NCI-H524 (cell line): ENCODE data around the gene TEC.
"Not testable (repeated sequence)": the region's sequence is repeated elsewhere in the genome, so short reads cannot be mapped to it uniquely, and the experiment has no call there.

Experiments used
- DNase-seq, 2 experiments: peaks; one replicate each; lab custom pipeline; 2025; lab: John Stamatoyannopoulos, UW

TEC gene

DNA sequence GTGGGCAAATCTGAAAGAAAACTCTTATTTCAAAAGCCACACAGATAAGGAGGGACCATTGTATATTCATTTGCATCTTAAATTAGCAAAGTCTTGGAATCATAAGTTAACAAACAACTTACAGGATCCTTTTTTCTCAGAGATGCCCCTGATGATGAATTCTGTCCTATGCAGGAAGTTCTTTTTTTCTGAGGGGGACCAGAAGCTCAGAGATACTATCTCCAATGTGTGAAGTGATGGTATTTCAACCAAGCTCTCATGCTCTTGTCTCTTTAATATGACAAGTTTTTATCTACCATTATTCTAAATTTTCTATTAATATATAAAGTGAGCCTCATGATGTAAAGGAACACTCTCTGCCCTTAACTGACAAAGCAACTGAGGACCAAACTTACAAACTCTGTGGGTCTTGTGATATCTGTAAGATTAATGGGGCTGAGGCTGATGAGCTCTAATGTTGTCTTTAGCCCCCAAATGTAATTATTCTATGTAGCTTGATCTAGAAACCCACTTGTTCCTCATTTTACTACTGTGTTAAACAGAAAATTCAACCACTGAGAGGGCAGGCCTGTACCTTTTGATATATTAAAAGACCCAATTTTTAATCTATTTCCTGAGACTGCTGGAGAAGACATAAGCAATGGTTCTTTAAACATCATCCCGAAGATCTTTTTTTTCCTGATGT lies 27.0 kb downstream of the TEC start:
- no peak for DNase-seq

DNA sequence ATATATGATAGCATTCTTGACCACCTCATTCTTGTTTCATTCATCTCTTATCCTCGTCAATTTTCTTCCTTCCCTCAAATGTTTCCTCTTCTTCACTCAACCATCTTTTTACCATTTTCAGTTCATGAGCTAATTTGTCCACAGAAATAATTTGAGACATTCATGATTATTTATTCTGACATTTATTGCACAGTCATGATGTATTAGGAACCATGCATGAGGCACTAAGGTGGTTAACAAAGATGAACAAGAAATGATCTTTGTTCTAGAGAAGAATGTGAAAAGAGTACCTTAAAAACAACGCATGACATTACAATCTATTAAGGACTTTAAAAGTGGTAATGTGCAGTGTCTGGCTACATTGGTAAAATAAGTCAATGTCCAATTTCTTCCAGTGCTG lies 27.9 kb downstream of the TEC start:
- no peak for DNase-seq

DNA sequence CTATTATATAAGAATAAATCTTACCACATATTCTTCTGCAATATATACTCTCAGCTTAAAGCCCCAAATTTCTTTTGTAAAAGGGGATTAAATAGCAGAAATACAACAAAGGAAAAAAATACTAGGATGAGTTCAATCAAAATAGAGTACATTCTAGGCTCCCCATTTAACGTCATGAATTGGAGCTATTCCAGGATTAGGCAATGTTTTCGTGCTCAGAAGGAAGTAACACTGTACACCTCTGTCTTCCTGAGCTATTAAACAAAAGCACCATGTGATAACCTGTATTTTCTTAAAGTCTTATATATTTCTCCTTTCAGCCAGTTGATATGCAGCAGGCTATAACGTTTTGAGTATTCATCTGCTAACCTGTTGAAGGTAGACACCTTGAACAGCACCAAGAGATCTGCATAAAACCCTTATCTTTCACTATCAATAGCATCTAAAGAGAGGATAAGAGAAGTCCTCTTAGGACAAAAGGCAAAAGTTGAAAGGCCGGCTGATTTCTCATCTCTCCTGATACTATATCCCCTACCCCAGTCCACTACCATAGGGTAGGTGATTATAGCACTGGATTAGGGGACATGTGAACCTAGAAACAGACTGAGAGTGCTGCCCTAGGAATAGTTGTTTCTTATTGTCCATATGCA lies 31.5 kb downstream of the TEC start:
- no peak for DNase-seq

DNA sequence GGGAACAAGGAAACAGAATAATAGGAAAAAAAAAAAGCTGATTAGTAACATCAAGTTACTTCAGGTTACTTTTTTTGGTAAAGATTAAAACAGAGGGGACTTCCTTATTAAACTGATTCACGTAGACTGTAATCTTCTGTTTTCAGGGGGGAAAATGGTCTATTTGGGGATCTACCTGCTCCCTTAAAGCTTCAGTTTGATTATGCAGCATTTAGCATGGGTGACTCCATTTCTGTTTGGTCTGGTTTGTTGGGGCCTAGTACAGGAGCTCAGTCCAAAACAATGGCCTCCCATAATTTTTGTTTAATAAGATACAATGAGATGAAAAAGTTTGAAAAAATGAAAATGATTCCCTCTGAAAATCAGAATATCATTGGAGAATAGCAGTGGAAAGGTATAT lies 34.6 kb downstream of the TEC start:
- DNase-seq = no peak

DNA sequence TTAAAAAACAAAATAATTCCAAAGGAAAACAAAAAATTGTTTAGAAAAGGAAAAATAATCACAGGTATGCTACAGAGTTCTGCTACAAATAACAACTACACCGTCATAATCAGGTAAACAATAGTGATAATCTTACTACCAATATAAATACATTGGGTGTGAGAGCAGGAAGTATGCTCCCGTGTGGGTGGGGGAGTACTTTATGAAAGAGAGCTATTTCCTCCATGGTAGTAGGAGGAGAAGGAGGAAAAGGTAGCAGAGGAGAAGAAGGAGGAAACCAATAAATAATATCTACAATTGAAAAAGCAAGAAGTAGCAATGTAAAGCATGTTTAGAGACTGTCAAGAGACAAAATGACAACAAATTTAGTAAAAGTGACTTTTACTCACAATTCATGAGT lies 35.1 kb downstream of the TEC start:
- no peak for DNase-seq

DNA sequence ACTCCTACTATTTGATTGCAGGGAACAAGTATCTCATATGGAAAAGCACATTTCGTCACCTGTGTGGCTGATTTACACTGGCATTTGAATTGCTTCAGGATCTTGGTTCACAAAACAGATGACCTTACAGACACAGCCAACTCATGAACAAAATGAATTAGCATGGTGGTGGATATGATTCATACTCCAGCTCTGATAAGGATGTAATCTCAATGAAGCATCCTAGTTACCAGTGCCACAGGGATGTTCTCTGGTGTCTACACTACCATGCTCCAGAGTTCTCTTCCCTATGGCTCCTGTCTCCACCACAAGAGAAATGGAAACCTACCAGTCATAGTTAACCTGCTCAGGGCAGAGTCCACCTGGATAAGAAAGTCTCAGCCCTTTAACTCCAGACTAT lies 40.7 kb downstream of the TEC start:
- no peak for DNase-seq

DNA sequence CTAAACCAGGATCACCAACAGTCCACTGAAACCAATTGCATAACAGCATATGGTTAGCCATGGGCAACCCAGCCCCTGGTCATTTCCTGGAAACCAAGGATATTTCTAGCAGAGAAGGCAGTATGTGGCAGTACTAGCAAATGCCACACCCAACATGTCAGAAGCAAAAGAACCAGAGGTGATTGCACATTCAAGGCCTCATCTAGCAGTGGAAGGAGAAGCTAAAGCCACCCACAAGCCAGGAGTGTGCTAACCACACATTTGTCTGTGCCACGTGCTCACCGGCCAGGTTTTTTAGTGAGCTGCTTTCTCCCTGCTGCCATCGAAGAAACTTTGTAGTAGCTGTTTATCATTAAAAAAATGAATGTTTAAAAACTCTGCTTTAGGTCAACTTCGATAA lies 42.0 kb downstream of the TEC start:
- DNase-seq = no peak

DNA sequence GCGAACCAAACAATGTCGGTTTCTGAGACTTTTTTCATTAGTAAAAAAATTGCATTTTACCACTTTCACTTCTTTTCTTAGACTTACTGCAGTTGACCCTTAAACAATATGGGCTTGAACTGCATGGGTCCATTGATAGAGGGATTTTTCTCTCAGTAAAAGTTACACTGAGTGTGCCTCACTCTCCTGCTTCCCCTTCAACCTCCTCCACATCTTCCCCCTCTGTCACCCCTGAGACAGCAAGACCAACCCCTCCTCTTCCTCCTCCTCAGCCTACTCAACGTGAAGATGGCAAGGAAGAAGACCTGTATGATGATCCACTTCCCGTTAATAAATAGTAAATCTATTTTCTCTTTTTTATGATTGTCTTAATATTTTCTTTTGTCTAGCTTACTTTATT lies 43.4 kb downstream of the TEC start:
- no peak for DNase-seq

DNA sequence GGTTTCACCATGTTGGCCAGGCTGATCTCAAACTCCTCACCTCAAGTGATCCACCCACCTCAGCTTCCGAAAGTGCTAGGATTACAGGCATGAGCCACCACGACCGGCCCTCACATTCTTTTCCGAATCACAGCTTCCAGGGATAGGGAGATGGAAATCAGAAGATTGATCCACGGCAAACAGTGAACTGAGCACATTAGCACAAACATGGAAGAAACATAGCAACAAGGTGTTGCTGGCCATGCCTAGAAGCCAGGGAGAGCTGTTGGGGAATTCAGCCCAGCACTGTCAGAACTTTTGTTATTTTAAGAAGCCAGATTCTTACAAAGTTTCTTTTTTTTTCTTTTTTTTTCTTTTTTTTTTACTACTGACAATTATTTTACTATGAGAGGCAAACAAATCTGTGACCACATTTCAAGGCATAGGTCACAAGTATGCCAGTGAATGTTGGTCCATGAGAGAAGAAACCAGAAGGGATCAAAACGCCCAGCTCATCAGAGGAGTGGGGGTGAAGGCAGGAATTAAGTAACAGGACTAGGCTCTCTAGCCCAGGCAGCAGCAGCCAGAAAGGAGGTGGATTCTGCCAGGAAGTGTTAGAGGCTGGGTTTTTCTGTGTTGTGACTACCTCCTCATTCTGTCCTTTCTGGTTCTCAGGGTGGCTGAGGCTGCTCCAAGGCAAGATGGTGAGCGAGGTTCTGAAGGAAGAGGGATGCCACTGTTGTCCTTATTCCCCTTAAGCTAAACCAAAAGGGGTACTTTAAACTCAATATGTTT lies 44.1 kb downstream of the TEC start:
- no peak for DNase-seq

DNA sequence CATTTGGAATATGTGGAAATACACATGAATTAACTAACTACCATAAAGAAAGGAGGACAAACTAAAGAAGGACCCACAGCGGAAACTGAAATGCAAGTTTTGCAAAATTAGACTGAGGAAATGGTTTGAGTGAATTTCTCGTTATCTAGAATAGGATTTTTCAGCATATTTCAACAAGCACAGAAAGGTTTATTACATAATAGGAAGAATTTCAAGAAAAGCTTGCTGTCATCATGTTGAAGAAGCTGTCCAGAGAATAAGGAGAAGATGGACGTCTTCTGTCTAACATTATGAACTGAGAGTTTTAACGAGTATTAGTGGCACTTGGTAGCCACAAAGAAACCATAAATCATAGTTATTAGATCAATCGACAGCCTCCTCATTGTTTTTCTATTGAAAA lies 45.0 kb downstream of the TEC start:
- DNase-seq = no peak

DNA sequence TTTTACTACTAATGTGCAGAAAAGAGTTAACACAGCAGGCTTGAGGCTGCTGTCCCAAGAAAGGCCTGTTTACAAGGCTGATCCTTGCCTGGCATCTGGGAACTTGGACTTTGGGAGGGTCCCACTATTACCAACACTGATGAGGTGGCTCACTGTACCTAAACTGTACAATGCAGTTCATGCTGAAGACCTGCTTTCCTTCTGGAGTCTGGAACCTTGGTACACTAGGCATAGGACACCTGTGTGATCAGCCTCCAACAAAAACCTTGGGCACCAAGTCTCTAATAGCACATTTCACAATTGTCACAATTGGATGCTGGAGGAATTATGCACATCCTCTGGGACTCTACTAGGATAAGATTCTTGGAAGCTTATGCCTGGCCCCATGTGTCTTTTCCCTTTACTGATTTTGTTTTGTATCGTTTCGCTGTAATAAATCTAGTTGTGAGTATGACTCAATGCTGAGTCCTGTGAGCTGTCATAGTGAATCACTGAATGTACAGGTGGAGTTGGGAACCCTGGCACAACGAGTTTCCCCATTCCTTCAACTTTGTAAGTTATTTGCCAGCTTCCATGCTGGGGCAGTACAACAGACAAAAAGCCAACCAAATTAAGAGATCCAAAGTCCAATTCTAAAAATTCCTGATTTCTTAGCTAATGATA lies 45.9 kb downstream of the TEC start:
- no peak for DNase-seq

DNA sequence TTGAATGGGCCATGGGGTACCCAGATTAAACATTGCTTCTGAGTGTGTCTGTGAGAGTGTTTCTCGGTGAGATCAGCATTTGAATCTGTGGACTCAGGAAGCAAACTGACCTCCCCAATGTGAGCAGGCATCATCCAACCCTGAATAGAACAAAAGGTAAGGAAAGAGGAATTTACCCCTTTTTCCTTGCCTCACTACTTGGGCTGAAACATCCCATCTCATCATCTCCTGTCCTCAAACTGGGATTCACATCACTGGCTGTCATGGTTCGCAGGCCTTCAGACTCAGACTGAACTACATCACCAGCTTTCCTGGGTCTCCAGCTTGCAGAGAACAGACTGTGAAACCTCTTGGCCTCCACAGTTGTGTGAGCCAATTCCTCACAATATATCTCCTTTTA lies 47.1 kb downstream of the TEC start:
- DNase-seq = no peak

DNA sequence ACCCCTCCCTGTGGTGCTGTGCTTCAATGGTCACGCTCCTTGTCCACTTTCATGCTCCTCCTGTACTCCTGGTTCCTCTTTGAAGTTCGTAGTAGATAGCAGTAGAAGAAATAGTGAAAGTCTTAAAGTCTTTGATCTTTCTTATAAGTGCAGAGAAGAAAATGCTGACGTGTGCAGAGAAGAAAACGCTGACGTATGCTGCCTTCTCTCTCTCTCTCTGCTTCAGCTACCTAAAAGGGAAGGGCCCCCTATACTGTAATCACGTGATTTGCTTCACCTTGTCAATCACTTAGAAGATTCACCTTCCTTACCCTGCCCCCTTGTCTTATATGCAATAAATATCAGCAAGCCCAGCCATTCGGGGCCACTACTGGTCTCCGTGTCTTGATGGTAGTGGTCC lies 50.2 kb downstream of the TEC start:
- not testable (repeated sequence) for DNase-seq

DNA sequence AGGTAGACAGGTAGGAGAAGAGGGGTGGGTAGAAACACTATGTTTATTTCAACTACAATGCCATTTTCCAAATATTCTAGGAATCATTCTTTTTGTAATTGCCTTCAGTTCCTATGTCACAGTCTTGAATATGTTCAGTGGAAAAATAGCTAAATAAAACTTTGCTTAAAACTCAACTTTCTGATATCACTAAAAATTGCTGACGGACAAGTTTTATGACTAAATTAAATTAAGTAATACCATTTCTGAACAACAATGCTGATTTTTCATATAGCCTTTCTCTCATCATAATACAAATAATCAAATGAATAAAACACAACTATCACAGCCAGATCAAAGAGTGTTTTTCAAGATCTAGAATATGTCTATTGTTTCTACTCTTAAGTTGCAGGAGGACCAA lies 53.1 kb downstream of the TEC start:
- no peak for DNase-seq

DNA sequence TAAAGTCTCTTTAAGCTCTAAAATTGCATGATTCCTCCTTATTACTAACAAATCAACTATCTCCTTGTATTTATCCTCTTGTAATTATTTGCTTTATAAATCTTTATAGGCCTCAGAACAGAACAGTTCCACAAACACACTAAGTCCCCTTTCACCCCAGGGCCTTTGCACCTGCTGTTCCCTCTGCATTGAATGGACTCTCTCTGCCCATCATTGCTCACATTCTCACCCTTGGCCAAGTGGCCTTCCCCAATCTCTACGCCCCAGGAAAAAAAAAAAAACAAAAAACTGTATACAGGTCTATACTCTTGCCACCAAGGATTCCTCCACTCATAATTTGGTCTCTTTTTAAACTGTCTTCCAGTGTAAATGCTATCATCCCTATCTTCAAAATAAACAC lies 53.7 kb downstream of the TEC start:
- DNase-seq = no peak

DNA sequence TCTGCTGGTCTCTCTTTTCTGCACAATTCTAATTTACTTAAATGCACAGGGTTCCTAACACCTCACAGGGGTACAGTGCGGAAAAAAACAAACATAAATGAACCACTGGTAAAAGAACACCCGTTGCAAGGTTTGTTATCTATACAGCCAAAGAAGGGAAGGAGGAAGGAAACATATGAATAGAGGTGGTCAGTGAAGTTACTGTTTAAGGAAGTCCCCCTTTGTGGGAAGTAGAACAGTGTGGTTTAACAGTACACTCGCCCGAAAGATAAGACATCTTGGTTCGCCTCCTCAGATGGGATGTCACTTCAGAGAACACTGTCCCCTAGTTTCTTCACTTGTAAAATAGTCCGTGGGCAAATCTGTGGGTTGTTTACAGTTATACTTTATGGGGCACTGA lies 57.5 kb downstream of the TEC start:
- no peak for DNase-seq

DNA sequence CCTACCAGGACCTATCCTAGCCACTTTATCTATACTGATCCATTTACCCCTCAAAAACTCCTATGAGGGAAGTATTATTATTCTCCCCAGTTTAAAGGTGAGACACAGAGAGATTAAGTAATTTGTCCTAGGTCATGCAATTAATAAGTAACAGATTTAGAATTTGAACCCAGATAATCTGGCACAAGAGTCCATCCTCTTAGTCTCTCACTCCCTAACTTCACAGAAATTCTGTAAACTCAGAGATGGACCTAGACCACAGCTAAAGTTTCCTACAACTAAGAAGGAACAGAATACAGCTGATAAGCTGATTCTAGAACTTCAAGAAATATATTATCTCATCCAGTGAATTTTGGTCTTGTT lies 58.7 kb downstream of the TEC start:
- no peak for DNase-seq

DNA sequence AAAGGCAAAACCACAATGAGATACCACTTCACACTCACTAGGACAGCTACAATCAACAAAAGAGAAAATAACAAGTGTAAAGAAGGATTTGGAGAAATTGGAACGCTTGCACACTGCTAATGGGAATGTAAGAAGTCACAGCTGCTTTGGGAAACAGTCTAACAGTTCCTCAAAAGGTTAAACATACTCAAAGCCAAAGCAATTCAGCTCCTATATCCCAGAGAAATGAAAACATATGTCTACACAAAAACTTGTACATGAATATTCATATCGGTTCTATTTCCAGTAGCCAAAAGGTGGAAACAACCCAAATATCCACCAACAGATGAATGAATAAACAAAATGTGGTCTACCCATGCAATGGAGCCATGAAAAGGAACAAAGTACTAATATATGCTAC lies 64.0 kb downstream of the TEC start:
- no peak for DNase-seq

DNA sequence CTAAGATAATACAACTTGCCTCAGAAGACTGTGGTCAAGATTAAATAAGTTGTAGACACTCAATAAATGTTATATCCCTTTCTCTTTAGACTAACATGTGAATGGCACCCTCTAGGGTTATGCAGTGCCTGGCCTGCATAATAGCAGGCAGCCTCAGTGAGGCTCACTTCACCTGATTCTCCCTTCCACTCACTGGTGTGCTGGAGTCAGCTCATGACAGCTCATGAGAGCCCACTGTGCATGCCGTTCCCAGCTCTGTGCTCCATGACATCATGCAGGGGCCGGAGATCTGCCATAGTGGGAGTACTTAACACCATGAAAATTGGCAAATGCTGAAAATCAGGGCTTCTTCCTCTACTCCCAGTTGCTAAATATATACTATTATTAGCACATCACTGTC lies 64.5 kb downstream of the TEC start:
- DNase-seq = no peak

DNA sequence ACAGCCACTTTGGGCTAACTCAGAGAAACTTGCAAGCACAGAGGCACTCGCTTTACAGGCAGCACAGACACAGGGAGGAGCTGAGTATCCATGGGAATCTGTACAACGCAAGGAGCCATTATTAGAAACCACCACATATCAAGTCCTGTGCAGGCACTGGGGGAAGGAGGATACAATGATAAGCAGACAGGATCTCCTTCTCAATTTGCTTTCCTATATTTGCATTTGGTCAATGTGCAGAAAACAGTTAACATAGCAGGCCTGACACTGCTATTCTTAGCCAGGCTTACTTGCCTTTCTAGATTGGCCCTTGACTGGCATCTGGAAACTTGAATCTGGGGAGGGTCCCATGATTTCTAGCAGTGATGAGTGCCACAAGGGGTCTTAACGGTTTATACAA lies 65.8 kb downstream of the TEC start:
- no peak for DNase-seq

DNA sequence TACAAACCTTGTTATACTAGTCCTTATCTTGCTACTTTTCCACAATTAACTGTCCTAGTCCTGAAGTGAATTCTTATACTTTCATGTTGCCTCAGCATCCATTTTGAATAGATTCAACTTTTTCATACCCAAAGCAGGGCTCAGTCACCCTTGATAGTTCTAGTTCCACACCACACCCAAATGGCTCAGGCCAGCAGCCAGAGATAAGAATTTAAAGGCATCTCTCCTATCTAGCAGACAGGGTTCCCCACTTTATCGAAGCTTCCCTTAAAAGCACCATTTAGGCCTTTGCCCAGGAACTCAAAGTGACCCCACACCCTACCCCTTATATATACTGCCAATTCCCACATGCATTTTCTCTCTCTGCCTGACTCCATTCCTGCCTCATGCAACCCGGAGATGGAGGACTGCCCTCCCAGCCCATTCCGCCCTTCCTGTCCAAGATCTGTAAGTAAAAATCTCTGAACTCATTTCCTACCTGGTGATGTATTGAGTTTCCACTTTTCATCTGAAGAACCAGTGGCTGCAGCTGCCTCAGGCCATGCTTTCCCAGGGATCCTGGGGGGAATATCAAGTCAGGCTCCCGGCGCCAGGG lies 71.9 kb downstream of the TEC start:
- DNase-seq = no peak

DNA sequence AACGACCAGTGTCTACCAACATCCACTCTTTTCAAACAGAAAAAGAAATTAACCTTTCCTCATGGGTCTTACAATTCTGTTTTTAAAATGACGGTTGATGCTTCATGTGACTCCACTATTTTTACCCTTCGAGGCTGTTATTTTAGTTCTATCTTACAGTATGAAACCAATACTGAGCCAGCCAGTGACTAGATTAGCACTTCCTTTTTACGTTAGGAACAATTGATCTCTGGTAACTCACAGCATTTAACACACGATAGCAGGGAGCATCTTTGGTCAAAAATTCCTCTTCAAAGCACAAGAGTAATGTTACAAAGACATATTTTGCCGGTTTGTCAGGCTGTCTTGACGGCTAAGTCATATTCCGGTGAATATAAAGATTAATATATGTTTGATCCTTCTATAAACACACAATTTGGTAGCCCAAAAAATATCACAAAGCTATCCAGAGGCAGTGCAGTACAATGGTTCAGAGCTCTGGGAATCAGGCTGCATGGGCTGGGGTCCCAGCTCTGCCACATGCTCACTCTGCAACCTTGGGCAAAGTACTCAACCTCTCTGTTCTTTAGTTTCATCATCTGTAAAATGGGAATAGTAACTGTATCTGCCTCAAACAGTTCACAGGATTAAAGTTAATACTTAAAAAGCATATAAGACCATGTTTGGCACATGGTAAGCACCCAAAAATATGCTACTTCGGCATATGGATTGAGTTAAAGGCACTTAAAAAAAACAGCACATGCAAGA lies 72.7 kb downstream of the TEC start:
- no peak for DNase-seq
